Endothelial cell of umbilical vein (primary cell): ENCODE measurements around the gene HDAC7. TPM values are rescaled to one million over a fixed set of nuclear protein-coding genes. Genes with fewer than 3 reads are reported as not detected.

Experiments
- BruUV-seq: library from RNA; stranded (reverse); fragments of 400-500 nt; replicated peaks from 2 replicates; lab custom pipeline; 2021; lab: Mats Ljungman, UMichigan
- CTCF ChIA-PET: fragments of 300-600, 350-600 bp; sonication (Branson Sonifier 250); formaldehyde crosslinking; loops from one replicate; lab custom pipeline; 2021; ENCODE audit warnings: antibody characterized with exemption, inconsistent platforms; lab: Charles Lee
- POLR2A ChIA-PET: fragments of 300-600, 350-600 bp; sonication (Branson Sonifier 250); formaldehyde crosslinking; loops from one replicate; lab custom pipeline; 2021; ENCODE audit warnings: antibody characterized with exemption, inconsistent platforms; lab: Charles Lee
- DNase-seq: peaks from one replicate; pipeline ENCODE4 v3.0.0-alpha.2; 2011; ENCODE audit warnings: low read depth, low spot score
- FAIRE-seq: peaks from 2 replicates; lab custom pipeline; 2011; peaks lifted over from hg19 to GRCh38; lab: Jason Lieb, UNC
- H2AFZ ChIP-seq: 2 replicates; pipeline ENCODE4 v1.6.0; 2012; ENCODE audit warnings: low read depth, low read length, control low read depth, inconsistent platforms
- H3K27ac ChIP-seq: 2 replicates; pipeline ENCODE4 v1.5.1; 2011; ENCODE audit warnings: low read depth, mild to moderate bottlenecking, control low read depth, low read length, moderate library complexity; ENCODE audit not compliant: insufficient read depth
- H3K27me3 ChIP-seq, 2 experiments: 2 replicates each; pipeline versions ENCODE4 v1.6.0 to v1.6.1; 2011; ENCODE audit warnings: low read length in 2 of 2, mixed read lengths in 1 of 2; ENCODE audit not compliant: control insufficient read depth in 2 of 2, insufficient read depth in 2 of 2
- H3K36me3 ChIP-seq, 2 experiments: 2 replicates in 1 of 2; 3 replicates in 1 of 2; pipeline ENCODE4 v1.5.1; 2011; ENCODE audit warnings: low read length in 2 of 2, mild to moderate bottlenecking in 1 of 2, moderate library complexity in 1 of 2; ENCODE audit not compliant: control insufficient read depth in 2 of 2, insufficient read depth in 2 of 2; ENCODE audit errors: extremely low read depth in 1 of 2
- H3K4me1 ChIP-seq: 3 replicates; pipeline ENCODE4 v1.5.1; 2011; ENCODE audit warnings: mild to moderate bottlenecking, low read length; ENCODE audit not compliant: control insufficient read depth, insufficient read depth; ENCODE audit errors: extremely low read depth
- H3K4me2 ChIP-seq: 2 replicates; pipeline ENCODE4 v1.6.1; 2011; ENCODE audit warnings: low read length, control low read depth, mixed read lengths; ENCODE audit not compliant: insufficient read depth
- H3K4me3 ChIP-seq, 3 experiments: fragments of 200-600 bp in 1 of 3; sonication (generic), shearing (Covaris generic) in 1 of 3; replicated peaks in 1 of 3; 2 replicates each; pipeline ENCODE4 v1.5.1; 2011 to 2016; ENCODE audit warnings: control low read depth in 3 of 3, low read length in 3 of 3, mild to moderate bottlenecking in 2 of 3, inconsistent platforms in 1 of 3, low read depth in 1 of 3, moderate library complexity in 1 of 3; ENCODE audit not compliant: insufficient read depth in 1 of 3
- H3K79me2 ChIP-seq: 2 replicates; pipeline ENCODE4 v1.6.0; 2012; ENCODE audit warnings: low read length, inconsistent platforms; ENCODE audit not compliant: control insufficient read depth, insufficient read depth
- H3K9ac ChIP-seq: replicated peaks from 2 replicates; pipeline ENCODE3; 2011; ENCODE audit warnings: low read length, control low read depth; ENCODE audit not compliant: insufficient read depth; ENCODE audit errors: extremely low read depth
- H3K9me1 ChIP-seq: replicated peaks from 3 replicates; pipeline ENCODE4 v1.6.0; 2011; ENCODE audit warnings: mild to moderate bottlenecking, low read length; ENCODE audit not compliant: control insufficient read depth, insufficient read depth; ENCODE audit errors: extremely low read depth
- H3K9me3 ChIP-seq: replicated peaks from 2 replicates; pipeline ENCODE4 v1.5.1; 2012; ENCODE audit warnings: low read length, inconsistent platforms; ENCODE audit not compliant: control insufficient read depth, insufficient read depth
- H4K20me1 ChIP-seq: replicated peaks from 2 replicates; pipeline ENCODE3; 2011; ENCODE audit warnings: mild to moderate bottlenecking, low read length; ENCODE audit not compliant: control insufficient read depth, insufficient read depth; ENCODE audit errors: extremely low read depth
- FOS ChIP-seq: IDR thresholded peaks from 2 replicates; pipeline ENCODE4 v1.6.1; 2011; ENCODE audit warnings: mild to moderate bottlenecking, low read length, moderate library complexity, borderline replicate concordance; ENCODE audit not compliant: insufficient read depth
- JUN ChIP-seq: IDR thresholded peaks from 2 replicates; pipeline ENCODE4 v1.6.1; 2011; ENCODE audit warnings: borderline replicate concordance, low read depth; ENCODE audit not compliant: insufficient read length, insufficient read depth
- POLR2AphosphoS5 ChIP-seq: IDR thresholded peaks from 2 replicates; pipeline ENCODE4 v1.6.1; 2012; ENCODE audit warnings: low read depth, mild to moderate bottlenecking, control low read depth, low read length, moderate library complexity; ENCODE audit not compliant: insufficient read depth
- dilution Hi-C: fragments of 300-500 bp; cut with MboI; formaldehyde crosslinking; loops from one replicate; pipeline ENCODE4 v1.15.0; 2019; ENCODE audit warnings: low sequenced_read_pairs; ENCODE audit not compliant: extremely low pct_ligation_motif_present
- intact Hi-C: fragments of 100-400 bp; cut with micrococcal nuclease; formaldehyde crosslinking; loops from one replicate; pipeline ENCODE4 v1.10.0; 2022
- polyA plus RNA-seq, 4 experiments: library from polyadenylated mRNA; depleted of rRNA in 3 of 4; stranded (reverse) in 3 of 4; unstranded in 1 of 4; fragments of >200 nt; gene quantifications; 2 replicates each; pipeline versions ENCODE4 v1.2.1 to v1.2.3, GENCODE V29; 2011 to 2012; ENCODE audit warnings: missing spikeins in 1 of 4
- total RNA-seq: library from RNA; stranded (reverse); gene quantifications from 2 replicates; pipeline ENCODE4 v1.2.3, GENCODE V29; 2021
- TF ChIP-seq, protein P1 (sequence below), 2 donors: IDR thresholded peaks; 1 replicate in 1 of 2; 2 replicates in 1 of 2; pipeline ENCODE4 v1.5.1; 2011; ENCODE audit warnings: low read length in 2 of 2, mild to moderate bottlenecking in 2 of 2, moderate library complexity in 2 of 2, control low read depth in 1 of 2, inconsistent platforms in 1 of 2, low read depth in 1 of 2; ENCODE audit not compliant: insufficient read depth in 1 of 2; ENCODE audit errors: extremely low read depth in 1 of 2

HDAC7 gene
- total and polyA plus RNA-seq, 2 donors (not counting 3 experiments of a cell fraction or from before 2014, with no cell fraction given): 119 to 249 TPM

DNA sequence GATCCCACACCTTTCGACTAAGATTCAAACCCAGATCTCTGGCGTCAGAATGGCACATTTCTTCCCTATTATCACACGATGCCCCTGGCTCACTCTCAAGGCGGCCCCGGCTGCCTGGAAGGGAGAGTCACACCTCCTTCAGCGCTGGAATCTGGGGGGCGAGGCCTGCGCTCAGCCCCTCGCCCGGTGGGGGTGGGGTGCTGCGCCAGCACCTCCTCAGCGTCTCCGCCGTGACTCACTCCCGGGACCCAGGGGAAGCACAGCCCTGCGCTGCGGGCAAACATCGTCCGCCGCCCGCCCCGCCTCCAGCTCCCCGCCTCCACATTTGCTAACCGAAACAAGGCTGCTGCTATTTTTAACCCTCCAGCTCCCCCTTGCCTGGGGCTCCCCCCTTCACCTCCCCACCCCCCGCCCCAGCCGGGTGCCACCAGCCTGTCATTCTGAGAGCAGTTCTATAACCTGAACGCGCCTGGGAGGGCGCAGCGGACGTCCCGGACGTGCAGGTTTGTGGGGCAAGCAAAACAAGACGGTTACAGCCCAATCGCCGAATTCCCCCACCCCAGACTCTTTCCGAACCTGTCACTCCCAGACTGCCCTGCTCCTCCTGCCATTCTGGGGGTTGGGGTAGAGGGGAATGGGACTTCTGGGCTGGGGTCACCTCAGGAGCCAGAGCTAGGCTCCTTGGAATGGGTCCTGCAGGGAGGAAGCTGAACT is 6.7 kb downstream of the HDAC7 start:
- H3K9me1 ChIP-seq: no peaks in the 10 kb centered on the region
- peak; percentile 60 for FAIRE-seq
- peaks cover 100% of the 10 kb centered on the region for H3K79me2 ChIP-seq
- no peak overlapping the region for H2AFZ ChIP-seq
- H3K9me3 ChIP-seq: no peaks in the 10 kb centered on the region
- peaks cover 92% of the 10 kb centered on the region for H3K4me1 ChIP-seq
- TF ChIP-seq JUN: peak; percentile 19
- peak; percentile 82 for TF ChIP-seq FOS
- peak; percentile 47 for TF ChIP-seq POLR2AphosphoS5
- TF ChIP-seq, protein P1, sequence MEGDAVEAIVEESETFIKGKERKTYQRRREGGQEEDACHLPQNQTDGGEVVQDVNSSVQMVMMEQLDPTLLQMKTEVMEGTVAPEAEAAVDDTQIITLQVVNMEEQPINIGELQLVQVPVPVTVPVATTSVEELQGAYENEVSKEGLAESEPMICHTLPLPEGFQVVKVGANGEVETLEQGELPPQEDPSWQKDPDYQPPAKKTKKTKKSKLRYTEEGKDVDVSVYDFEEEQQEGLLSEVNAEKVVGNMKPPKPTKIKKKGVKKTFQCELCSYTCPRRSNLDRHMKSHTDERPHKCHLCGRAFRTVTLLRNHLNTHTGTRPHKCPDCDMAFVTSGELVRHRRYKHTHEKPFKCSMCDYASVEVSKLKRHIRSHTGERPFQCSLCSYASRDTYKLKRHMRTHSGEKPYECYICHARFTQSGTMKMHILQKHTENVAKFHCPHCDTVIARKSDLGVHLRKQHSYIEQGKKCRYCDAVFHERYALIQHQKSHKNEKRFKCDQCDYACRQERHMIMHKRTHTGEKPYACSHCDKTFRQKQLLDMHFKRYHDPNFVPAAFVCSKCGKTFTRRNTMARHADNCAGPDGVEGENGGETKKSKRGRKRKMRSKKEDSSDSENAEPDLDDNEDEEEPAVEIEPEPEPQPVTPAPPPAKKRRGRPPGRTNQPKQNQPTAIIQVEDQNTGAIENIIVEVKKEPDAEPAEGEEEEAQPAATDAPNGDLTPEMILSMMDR (IDR thresholded peaks at IDR 0.05; ENCODE audit: extremely low read depth in 1 of 2, insufficient read depth in 1 of 2, low read depth in 1 of 2, low read length in 2 of 2): no peak
- peak; percentile 87 for DNase-seq
- ChIA-PET CTCF (interaction anchor here (0.8 to 12.5 kb wide), 8 partner anchors 8 to 54 kb away, joined by 3 to 229 read pairs (median 4); partner anchors contain the start of gene RAPGEF3), POLR2A (interaction anchor here (0.5 to 1.8 kb wide), 5 partner anchors 8 to 1448 kb away, joined by 3 to 8 read pairs (median 4); no protein-coding TSS in a partner anchor)
- peak overlapping the region; percentile 72 for H3K9ac ChIP-seq
- BruUV-seq: no TSS peak
- intact Hi-C loops (loop anchor here (1.0 to 2.0 kb wide), 2 partner anchors 7 to 54 kb away; partner anchors contain the start of gene RAPGEF3), dilution Hi-C loops (no loop called here)
- peak overlapping the region; percentile 73 for H3K4me2 ChIP-seq
- peak overlapping the region in 2 of 3 experiments; percentile 11 to 16 for H3K4me3 ChIP-seq
- H3K36me3 ChIP-seq: peaks cover 4 to 10% of the 10 kb centered on the region in 2 experiments
- no peaks in the 10 kb centered on the region for H3K27me3 ChIP-seq
- H4K20me1 ChIP-seq: no peaks in the 10 kb centered on the region
- H3K27ac ChIP-seq: peak overlapping the region; percentile 93
